HepG2 (cell line): ENCODE results near the gene NFATC4. TPM values are rescaled to one million over a fixed set of nuclear protein-coding genes. Genes with fewer than 3 reads are reported as not detected.
A peak's percentile ranks its signal among the peaks of the same experiment; 100 is the strongest.

Source experiments
- BRF2 ChIP-seq: sonication (generic); formaldehyde crosslinking; IDR thresholded peaks from 2 replicates; pipeline ENCODE4 v1.8.1; 2022; ENCODE audit warnings: mild to moderate bottlenecking, missing genetic modification reagents
- CHCHD3 ChIP-seq: sonication (generic); formaldehyde crosslinking; IDR thresholded peaks from 2 replicates; pipeline ENCODE4 v1.8.0; 2022; ENCODE audit warnings: mild to moderate bottlenecking, missing genetic modification reagents, moderate library complexity
- HES4 ChIP-seq: sonication (generic); formaldehyde crosslinking; IDR thresholded peaks from 2 replicates; pipeline ENCODE4 v1.9.0; 2021; ENCODE audit warnings: mild to moderate bottlenecking, missing genetic modification reagents, borderline replicate concordance
- HHEX ChIP-seq: IDR thresholded peaks from 2 replicates; pipeline ENCODE4 v1.6.1; 2016; ENCODE audit warnings: control low read depth
- HNF1B ChIP-seq: sonication (generic); formaldehyde crosslinking; IDR thresholded peaks from 2 replicates; pipeline ENCODE4 v1.5.1; 2020; ENCODE audit warnings: mild to moderate bottlenecking, moderate library complexity, missing genetic modification reagents
- HOMEZ ChIP-seq: IDR thresholded peaks from 2 replicates; pipeline ENCODE4 v1.6.1; 2016; ENCODE audit warnings: low read depth
- HOXA7 ChIP-seq: sonication (generic); formaldehyde crosslinking; IDR thresholded peaks from 2 replicates; pipeline ENCODE4 v1.8.1; 2022; ENCODE audit warnings: mild to moderate bottlenecking, missing genetic modification reagents, moderate library complexity
- LCORL ChIP-seq, 2 experiments: fragments of 450-650 bp in 1 of 2; sonication (generic) in 1 of 2; formaldehyde crosslinking in 1 of 2; IDR thresholded peaks; 2 replicates each; pipeline versions ENCODE4 v1.5.0 to v1.6.1; 2017 to 2020; ENCODE audit warnings: antibody characterized with exemption in 1 of 2, missing genetic modification reagents in 1 of 2
- MIXL1 ChIP-seq: IDR thresholded peaks from 2 replicates; pipeline ENCODE4 v1.6.1; 2016
- SNAPC2 ChIP-seq: sonication (generic); formaldehyde crosslinking; IDR thresholded peaks from 2 replicates; pipeline ENCODE4 v1.8.1; 2022; ENCODE audit warnings: mild to moderate bottlenecking, missing genetic modification reagents
- TFE3 ChIP-seq: IDR thresholded peaks from 2 replicates; pipeline ENCODE4 v1.6.1; 2016
- YEATS4 ChIP-seq: sonication (generic); formaldehyde crosslinking; IDR thresholded peaks from 2 replicates; pipeline ENCODE4 v1.4.0; 2020; ENCODE audit warnings: missing genetic modification reagents, borderline replicate concordance
- ZNF333 ChIP-seq: sonication (generic); formaldehyde crosslinking; IDR thresholded peaks from 2 replicates; pipeline ENCODE4 v1.4.0; 2020; ENCODE audit warnings: mild to moderate bottlenecking, missing genetic modification reagents, borderline replicate concordance
- ZNF572 ChIP-seq: sonication (generic); formaldehyde crosslinking; IDR thresholded peaks from 2 replicates; pipeline ENCODE4 v1.5.1; 2020; ENCODE audit warnings: mild to moderate bottlenecking, missing genetic modification reagents
- ZNF678 ChIP-seq: sonication (generic); formaldehyde crosslinking; IDR thresholded peaks from 2 replicates; pipeline ENCODE4 v1.4.0; 2020; ENCODE audit warnings: mild to moderate bottlenecking, missing genetic modification reagents
- ZNF7 ChIP-seq: IDR thresholded peaks from 2 replicates; pipeline ENCODE4 v1.6.1; 2016; ENCODE audit warnings: missing biosample characterization, missing genetic modification reagents
- ZNF724P ChIP-seq: sonication (generic); formaldehyde crosslinking; IDR thresholded peaks from 2 replicates; pipeline ENCODE4 v1.8.0; 2022; ENCODE audit warnings: missing genetic modification reagents, borderline replicate concordance
- ZNF816 ChIP-seq: sonication (generic); formaldehyde crosslinking; IDR thresholded peaks from 2 replicates; pipeline ENCODE4 v1.8.0; 2022; ENCODE audit warnings: missing genetic modification reagents, mild to moderate bottlenecking, borderline replicate concordance
- polyA plus RNA-seq, 8 experiments: library from polyadenylated mRNA; depleted of rRNA in 3 of 8; stranded (reverse) in 7 of 8; unstranded in 1 of 8; fragments of >200 nt; fragmentation: Illumina TruSeq in 4 of 8; extraction: Trizol in 4 of 8; gene quantifications; 2 replicates each; pipeline versions ENCODE4 v1.2.1 to v1.2.3, GENCODE V29; 2011 to 2016; ENCODE audit warnings: low read depth in 4 of 8, missing spikeins in 1 of 8, mixed read lengths in 1 of 8; ENCODE audit not compliant: insufficient read depth in 1 of 8
- total RNA-seq, 5 experiments: library from RNA; depleted of rRNA; stranded (reverse); fragments of >200 nt; fragmentation: Illumina TruSeq; extraction: Trizol; gene quantifications; 2 replicates each; pipeline ENCODE4 v1.2.3, GENCODE V29; 2016; ENCODE audit warnings: low read depth in 1 of 5

NFATC4 gene
- total and polyA plus RNA-seq, 2 of the 13 experiments (the other 11 are each of a cell fraction or from before 2014, with no cell fraction given): 0.04 to 0.15 TPM

GRCh38 chr14:24365600-24366412, 2.2 kb upstream of the NFATC4 start (continued):
- no peak; the same call in 1 of the 2 replicates for TF ChIP-seq HHEX (CRISPR knock-in tag)
- no peak for TF ChIP-seq CHCHD3 (CRISPR knock-in tag)
- TF ChIP-seq SNAPC2: 0 out of 2 replicates have a peak, but pooled peaks have one; percentile 61
- peak; percentile 54; the same call in 1 of the 2 replicates for TF ChIP-seq TFE3
- no peak for TF ChIP-seq ZNF7 (CRISPR knock-in tag)
- TF ChIP-seq BRF2 (CRISPR knock-in tag): no peak
- no peak; the same call in 1 of the 2 replicates for TF ChIP-seq HES4
- peak; percentile 40; the same call in 1 of the 2 replicates for TF ChIP-seq ZNF678 (CRISPR knock-in tag)
- no peak for TF ChIP-seq ZNF724P (CRISPR knock-in tag)
- TF ChIP-seq MIXL1 (CRISPR knock-in tag): peak; percentile 84
- peak; percentile 90 for TF ChIP-seq HNF1B (CRISPR knock-in tag)
- TF ChIP-seq HOXA7: no peak
- TF ChIP-seq YEATS4: peak; percentile 50
- peak; percentile 97 for TF ChIP-seq ZNF333 (CRISPR knock-in tag)
- TF ChIP-seq ZNF572 (CRISPR knock-in tag): peak; percentile 96
- TF ChIP-seq ZNF816 (CRISPR knock-in tag): no peak; the same call in 1 of the 2 replicates
- TF ChIP-seq HOMEZ: peak; percentile 75; the same call in 1 of the 2 replicates
- no peak for TF ChIP-seq LCORL (IDR thresholded peaks at IDR 0.05)
- TF ChIP-seq LCORL (CRISPR knock-in tag; IDR thresholded peaks at IDR 0.05): peak; percentile 89
